Duodenal mucosa (tissue), 2 donors: Measurements from ENCODE around the gene C1orf159.
A peak's percentile ranks its signal among the peaks of the same experiment; 100 is the strongest.
"Not testable (repeated sequence)": the region's sequence is repeated elsewhere in the genome, so short reads cannot be mapped to it uniquely, and the experiment has no call there.

Experiments
- H3K27ac ChIP-seq: one replicate; pipeline ENCODE4 v1.7.0; 2013; ENCODE audit warnings: low read depth, low read length
- H3K27me3 ChIP-seq, 2 donors: one replicate each; pipeline ENCODE4 v1.7.0; 2013; ENCODE audit warnings: low read length in 2 of 2, control low read depth in 1 of 2; ENCODE audit not compliant: insufficient read depth in 2 of 2, control insufficient read depth in 1 of 2
- H3K36me3 ChIP-seq, 2 donors: one replicate each; pipeline ENCODE4 v1.7.0; 2013; ENCODE audit warnings: low read length in 2 of 2, control low read depth in 1 of 2; ENCODE audit not compliant: insufficient read depth in 2 of 2, control insufficient read depth in 1 of 2
- H3K4me1 ChIP-seq, 2 donors: one replicate each; pipeline ENCODE4 v1.7.0; 2013; ENCODE audit warnings: low read length in 2 of 2, control low read depth in 1 of 2; ENCODE audit not compliant: insufficient read depth in 2 of 2, control insufficient read depth in 1 of 2
- H3K4me3 ChIP-seq, 2 donors: one replicate each; pipeline ENCODE4 v1.7.0; 2013; ENCODE audit warnings: low read length in 2 of 2, low read depth in 1 of 2
- H3K9ac ChIP-seq, 2 donors: one replicate each; pipeline ENCODE4 v1.7.0; 2013; ENCODE audit warnings: low read length in 2 of 2, low read depth in 1 of 2
- H3K9me3 ChIP-seq, 2 donors: one replicate each; pipeline ENCODE4 v1.7.0; 2013; ENCODE audit warnings: low read length in 2 of 2, control low read depth in 1 of 2; ENCODE audit not compliant: control insufficient read depth in 1 of 2

Gene C1orf159

GRCh38 chr1:1143636-1144035 lies 27.7 kb upstream of the C1orf159 start:
- H3K27ac ChIP-seq: peak overlapping the region; percentile 89
- H3K4me3 ChIP-seq: no peak overlapping the region
- H3K27me3 ChIP-seq: no peaks in the 10 kb centered on the region
- H3K36me3 ChIP-seq: no peaks in the 10 kb centered on the region
- H3K9me3 ChIP-seq: no peaks in the 10 kb centered on the region
- peaks cover 31 to 35% of the 10 kb centered on the region in 2 donors for H3K4me1 ChIP-seq
- H3K9ac ChIP-seq: peak overlapping the region; percentile 39 to 54

DNA sequence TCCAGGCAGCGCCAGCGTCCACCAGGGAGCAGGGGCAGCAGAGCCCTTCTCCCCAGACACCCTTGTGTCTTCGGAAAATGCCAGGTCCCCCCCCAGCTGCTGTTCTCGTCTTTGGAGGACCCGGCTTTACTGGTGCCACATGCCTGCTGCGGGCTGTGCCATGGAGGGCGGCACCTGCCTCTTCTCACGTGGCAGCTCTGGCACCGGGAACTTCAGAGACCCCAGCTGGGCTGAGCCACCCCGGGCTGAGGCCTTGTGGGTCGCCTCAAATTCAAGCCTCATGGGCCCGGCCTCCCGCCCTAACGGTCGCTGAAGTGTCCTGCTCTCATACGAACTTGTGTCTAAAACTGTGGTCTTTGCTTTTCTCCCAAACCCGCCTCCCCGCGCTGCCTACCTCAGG lies 27.0 kb upstream of the C1orf159 start:
- Histone ChIP-seq H3K36me3 (no peaks in the 10 kb centered on the region), H3K4me3 (no peak overlapping the region), H3K4me1 (peaks cover 32 to 38% of the 10 kb centered on the region in 2 donors), H3K9ac (peak overlapping the region in 1 of 2 donors; percentile 32), H3K27ac (no peak overlapping the region), H3K27me3 (no peaks in the 10 kb centered on the region), H3K9me3 (no peaks in the 10 kb centered on the region)

DNA sequence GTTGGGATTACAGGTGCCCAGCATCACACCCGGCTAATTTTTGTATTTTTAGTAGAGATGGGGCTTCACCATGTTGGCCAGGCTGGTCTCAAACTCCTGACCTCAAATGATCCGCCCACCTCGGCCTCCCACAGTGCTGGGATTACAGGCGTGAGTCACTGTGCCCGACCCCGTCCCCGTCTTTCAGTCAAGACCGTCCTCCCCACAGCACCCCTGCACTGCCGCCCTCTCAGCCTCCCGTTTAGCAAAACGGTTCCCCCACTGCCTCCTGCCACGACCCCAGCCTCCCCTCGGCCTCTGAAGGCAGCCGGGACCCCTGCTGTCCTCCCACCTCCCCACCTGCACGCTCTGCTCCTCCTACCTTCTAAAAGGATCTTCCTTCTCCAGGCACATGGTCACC lies 26.5 kb upstream of the C1orf159 start:
- Histone ChIP-seq H3K4me1 (peaks cover 34 to 40% of the 10 kb centered on the region in 2 donors), H3K9ac (peak overlapping the region in 1 of 2 donors; percentile 32)
- not testable (repeated sequence) for H3K9me3 ChIP-seq, H3K27ac ChIP-seq, H3K27me3 ChIP-seq, H3K4me3 ChIP-seq, H3K36me3 ChIP-seq

GRCh38 chr1:1141911-1142250 lies 26.0 kb upstream of the C1orf159 start:
- Histone ChIP-seq H3K27ac (no peak overlapping the region), H3K4me1 (peaks cover 34 to 40% of the 10 kb centered on the region in 2 donors), H3K9me3 (no peaks in the 10 kb centered on the region), H3K27me3 (no peaks in the 10 kb centered on the region), H3K9ac (no peak overlapping the region), H3K36me3 (no peaks in the 10 kb centered on the region), H3K4me3 (no peak overlapping the region)

DNA sequence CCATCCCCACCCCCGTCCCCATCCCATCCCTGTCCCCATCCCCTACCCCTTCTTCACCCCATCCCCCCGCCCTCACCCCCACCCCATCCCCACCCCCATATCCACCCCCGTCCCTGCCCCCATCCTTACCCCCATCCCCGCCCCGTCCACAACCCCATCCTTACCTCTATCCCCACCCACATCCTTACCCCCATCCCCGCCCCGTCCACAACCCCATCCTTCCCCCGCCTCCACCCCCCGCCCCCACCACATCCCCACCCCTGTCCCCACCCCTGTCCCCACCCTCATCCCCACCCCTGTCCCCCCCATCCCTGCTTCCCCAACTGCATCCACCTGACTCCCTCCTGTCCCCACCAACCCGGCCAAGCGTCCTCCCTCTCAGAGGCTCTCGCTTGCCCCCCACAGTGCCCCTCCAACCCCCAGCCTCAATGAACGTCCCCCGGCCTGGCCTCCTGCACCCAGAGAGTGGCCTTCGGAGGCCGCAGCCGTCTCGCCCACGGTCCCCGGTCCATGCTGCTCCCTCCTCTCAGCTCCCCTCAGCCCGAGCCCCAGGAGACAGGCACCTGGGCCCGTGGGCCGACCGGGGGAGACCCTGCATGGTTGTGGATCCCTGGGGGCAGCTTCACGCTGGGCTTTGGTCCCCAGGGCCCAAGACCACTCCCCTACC lies 25.5 kb upstream of the C1orf159 start:
- Histone ChIP-seq H3K36me3 (no peaks in the 10 kb centered on the region), H3K4me1 (peaks cover 34 to 41% of the 10 kb centered on the region in 2 donors), H3K4me3 (no peak overlapping the region), H3K27me3 (no peaks in the 10 kb centered on the region), H3K27ac (no peak overlapping the region), H3K9me3 (no peaks in the 10 kb centered on the region), H3K9ac (no peak overlapping the region)

DNA sequence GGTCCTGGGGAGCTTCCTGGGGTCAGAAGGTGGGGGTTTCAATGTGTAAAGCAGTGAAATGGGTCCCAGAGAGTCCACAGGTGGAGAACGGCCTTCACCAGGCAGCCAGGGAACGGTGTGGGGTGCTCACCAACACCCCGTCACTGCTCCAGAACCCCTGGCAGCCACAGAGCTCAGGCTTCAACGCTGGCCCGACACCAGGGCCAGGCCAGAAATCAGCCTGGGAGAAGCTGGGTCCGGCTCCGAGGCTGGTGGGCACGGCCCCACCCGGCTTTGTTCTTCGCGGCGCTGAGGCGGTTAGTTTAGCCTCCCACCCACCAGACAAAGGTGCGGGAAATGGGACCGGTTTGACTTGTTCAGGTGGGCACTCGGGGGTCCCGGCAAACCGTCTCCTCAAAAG lies 24.8 kb upstream of the C1orf159 start:
- Histone ChIP-seq H3K27me3 (no peaks in the 10 kb centered on the region), H3K4me1 (peaks cover 41 to 47% of the 10 kb centered on the region in 2 donors), H3K27ac (no peak overlapping the region), H3K36me3 (no peaks in the 10 kb centered on the region), H3K4me3 (no peak overlapping the region), H3K9ac (no peak overlapping the region), H3K9me3 (no peaks in the 10 kb centered on the region)

DNA sequence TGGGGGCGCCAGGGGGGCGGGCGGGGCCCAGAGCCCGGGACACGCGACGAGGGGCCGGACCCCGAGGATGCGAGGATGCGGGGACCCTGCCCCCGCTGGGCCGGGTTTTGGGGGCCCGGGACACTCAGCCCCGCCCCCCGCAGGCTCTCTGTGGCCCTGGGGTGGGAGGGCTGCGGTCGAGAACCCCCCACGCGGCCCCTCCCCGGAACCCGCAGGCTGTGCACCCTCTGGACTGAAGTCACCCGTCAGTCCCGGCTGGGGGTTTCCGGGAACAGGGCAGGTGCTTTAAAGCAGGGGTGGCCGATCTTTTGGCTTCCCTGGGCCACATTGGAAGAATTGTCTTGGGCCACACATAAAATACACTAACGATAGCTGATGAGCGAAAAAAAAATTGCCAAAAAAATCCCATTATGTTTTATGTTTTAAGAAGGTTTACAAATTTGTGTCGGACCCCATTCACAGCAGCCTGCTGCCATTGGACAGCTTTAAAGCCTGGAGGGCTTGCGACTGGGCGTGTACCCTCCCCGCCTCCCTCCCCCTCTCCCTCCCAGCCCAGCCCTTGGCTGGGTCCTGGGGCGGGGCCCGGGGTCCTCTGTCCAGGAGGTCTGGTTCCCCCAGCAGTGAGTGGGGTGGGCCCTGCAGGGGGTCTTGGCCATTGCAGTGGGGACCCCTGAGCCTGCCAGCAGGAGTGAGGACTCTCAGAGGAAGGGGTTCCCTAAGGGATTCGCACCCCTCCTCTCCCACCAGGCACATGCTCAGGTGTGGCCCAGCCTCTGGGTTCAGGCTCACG lies 21.6 kb upstream of the C1orf159 start:
- no peaks in the 10 kb centered on the region for H3K9me3 ChIP-seq

GRCh38 chr1:1136547-1137230 lies 20.8 kb upstream of the C1orf159 start:
- H3K27ac ChIP-seq: peak overlapping the region; percentile 70
- H3K4me3 ChIP-seq: peak overlapping the region; percentile 5 to 36

More for the DNA sequence above, 21.6 kb upstream of the C1orf159 start:
- Histone ChIP-seq H3K27ac (peak overlapping the region; percentile 62), H3K4me1 (peaks cover 27 to 36% of the 10 kb centered on the region in 2 donors), H3K9ac (peak overlapping the region in 1 of 2 donors; percentile 61), H3K27me3 (no peaks in the 10 kb centered on the region), H3K4me3 (peak overlapping the region in 1 of 2 donors; percentile 52), H3K36me3 (no peaks in the 10 kb centered on the region)

GRCh38 chr1:1135339-1136136 lies 19.6 kb upstream of the C1orf159 start:
- Histone ChIP-seq H3K9me3 (no peaks in the 10 kb centered on the region), H3K9ac (peak overlapping the region; percentile 39 to 54), H3K27ac (peak overlapping the region; percentile 70), H3K4me1 (peaks cover 36 to 44% of the 10 kb centered on the region in 2 donors), H3K27me3 (no peaks in the 10 kb centered on the region), H3K4me3 (peak overlapping the region in 1 of 2 donors; percentile 5), H3K36me3 (no peaks in the 10 kb centered on the region)

More at GRCh38 chr1:1136547-1137230, 20.8 kb upstream of the C1orf159 start:
- Histone ChIP-seq H3K9me3 (no peaks in the 10 kb centered on the region), H3K4me1 (peaks cover 35 to 41% of the 10 kb centered on the region in 2 donors), H3K27me3 (no peaks in the 10 kb centered on the region), H3K9ac (peak overlapping the region; percentile 39 to 61), H3K36me3 (no peaks in the 10 kb centered on the region)
